Endothelial cell of umbilical vein (primary cell): ENCODE data around the gene PRKAG2. TPM values are rescaled to one million over a fixed set of nuclear protein-coding genes. Genes with fewer than 3 reads are reported as not detected.

Experiments used
- BruUV-seq: library from RNA; stranded (reverse); fragments of 400-500 nt; replicated peaks from 2 replicates; lab custom pipeline; 2021; lab: Mats Ljungman, UMichigan
- CTCF ChIA-PET: fragments of 300-600, 350-600 bp; sonication (Branson Sonifier 250); formaldehyde crosslinking; loops from one replicate; lab custom pipeline; 2021; ENCODE audit warnings: antibody characterized with exemption, inconsistent platforms; lab: Charles Lee
- POLR2A ChIA-PET: fragments of 300-600, 350-600 bp; sonication (Branson Sonifier 250); formaldehyde crosslinking; loops from one replicate; lab custom pipeline; 2021; ENCODE audit warnings: antibody characterized with exemption, inconsistent platforms; lab: Charles Lee
- DNase-seq: peaks from one replicate; pipeline ENCODE4 v3.0.0-alpha.2; 2011; ENCODE audit warnings: low read depth, low spot score
- FAIRE-seq: peaks from 2 replicates; lab custom pipeline; 2011; peaks lifted over from hg19 to GRCh38; lab: Jason Lieb, UNC
- H2AFZ ChIP-seq: 2 replicates; pipeline ENCODE4 v1.6.0; 2012; ENCODE audit warnings: low read depth, low read length, control low read depth, inconsistent platforms
- H3K27ac ChIP-seq: 2 replicates; pipeline ENCODE4 v1.5.1; 2011; ENCODE audit warnings: low read depth, mild to moderate bottlenecking, control low read depth, low read length, moderate library complexity; ENCODE audit not compliant: insufficient read depth
- H3K27me3 ChIP-seq, 2 experiments: 2 replicates each; pipeline versions ENCODE4 v1.6.0 to v1.6.1; 2011; ENCODE audit warnings: low read length in 2 of 2, mixed read lengths in 1 of 2; ENCODE audit not compliant: control insufficient read depth in 2 of 2, insufficient read depth in 2 of 2
- H3K36me3 ChIP-seq, 2 experiments: 2 replicates in 1 of 2; 3 replicates in 1 of 2; pipeline ENCODE4 v1.5.1; 2011; ENCODE audit warnings: low read length in 2 of 2, mild to moderate bottlenecking in 1 of 2, moderate library complexity in 1 of 2; ENCODE audit not compliant: control insufficient read depth in 2 of 2, insufficient read depth in 2 of 2; ENCODE audit errors: extremely low read depth in 1 of 2
- H3K4me1 ChIP-seq: 3 replicates; pipeline ENCODE4 v1.5.1; 2011; ENCODE audit warnings: mild to moderate bottlenecking, low read length; ENCODE audit not compliant: control insufficient read depth, insufficient read depth; ENCODE audit errors: extremely low read depth
- H3K4me2 ChIP-seq: 2 replicates; pipeline ENCODE4 v1.6.1; 2011; ENCODE audit warnings: low read length, control low read depth, mixed read lengths; ENCODE audit not compliant: insufficient read depth
- H3K4me3 ChIP-seq, 3 experiments: fragments of 200-600 bp in 1 of 3; sonication (generic), shearing (Covaris generic) in 1 of 3; replicated peaks in 1 of 3; 2 replicates each; pipeline ENCODE4 v1.5.1; 2011 to 2016; ENCODE audit warnings: control low read depth in 3 of 3, low read length in 3 of 3, mild to moderate bottlenecking in 2 of 3, inconsistent platforms in 1 of 3, low read depth in 1 of 3, moderate library complexity in 1 of 3; ENCODE audit not compliant: insufficient read depth in 1 of 3
- H3K79me2 ChIP-seq: 2 replicates; pipeline ENCODE4 v1.6.0; 2012; ENCODE audit warnings: low read length, inconsistent platforms; ENCODE audit not compliant: control insufficient read depth, insufficient read depth
- H3K9ac ChIP-seq: replicated peaks from 2 replicates; pipeline ENCODE3; 2011; ENCODE audit warnings: low read length, control low read depth; ENCODE audit not compliant: insufficient read depth; ENCODE audit errors: extremely low read depth
- H3K9me1 ChIP-seq: replicated peaks from 3 replicates; pipeline ENCODE4 v1.6.0; 2011; ENCODE audit warnings: mild to moderate bottlenecking, low read length; ENCODE audit not compliant: control insufficient read depth, insufficient read depth; ENCODE audit errors: extremely low read depth
- H3K9me3 ChIP-seq: replicated peaks from 2 replicates; pipeline ENCODE4 v1.5.1; 2012; ENCODE audit warnings: low read length, inconsistent platforms; ENCODE audit not compliant: control insufficient read depth, insufficient read depth
- H4K20me1 ChIP-seq: replicated peaks from 2 replicates; pipeline ENCODE3; 2011; ENCODE audit warnings: mild to moderate bottlenecking, low read length; ENCODE audit not compliant: control insufficient read depth, insufficient read depth; ENCODE audit errors: extremely low read depth
- CTCF ChIP-seq, 2 donors: IDR thresholded peaks; 1 replicate in 1 of 2; 2 replicates in 1 of 2; pipeline ENCODE4 v1.5.1; 2011; ENCODE audit warnings: low read length in 2 of 2, mild to moderate bottlenecking in 2 of 2, moderate library complexity in 2 of 2, control low read depth in 1 of 2, inconsistent platforms in 1 of 2, low read depth in 1 of 2; ENCODE audit not compliant: insufficient read depth in 1 of 2; ENCODE audit errors: extremely low read depth in 1 of 2
- EZH2 ChIP-seq: IDR thresholded peaks from 2 replicates; pipeline ENCODE4 v1.6.1; 2012; ENCODE audit warnings: borderline replicate concordance, low read depth, mild to moderate bottlenecking, moderate library complexity, low read length, inconsistent platforms; ENCODE audit not compliant: severe bottlenecking
- FOS ChIP-seq: IDR thresholded peaks from 2 replicates; pipeline ENCODE4 v1.6.1; 2011; ENCODE audit warnings: mild to moderate bottlenecking, low read length, moderate library complexity, borderline replicate concordance; ENCODE audit not compliant: insufficient read depth
- GATA2 ChIP-seq: IDR thresholded peaks from 2 replicates; pipeline ENCODE4 v1.7.0; 2011; ENCODE audit warnings: low read depth, mild to moderate bottlenecking, moderate library complexity, mixed read lengths, low read length; ENCODE audit not compliant: insufficient read length, insufficient read depth
- MYC ChIP-seq: IDR thresholded peaks from one replicate; pipeline ENCODE4 v1.6.1; 2011; ENCODE audit warnings: mild to moderate bottlenecking, low read depth, low read length
- POLR2A ChIP-seq: IDR thresholded peaks from 2 replicates; pipeline ENCODE4 v1.6.1; 2012; ENCODE audit warnings: low read depth, mild to moderate bottlenecking, control low read depth, low read length
- POLR2AphosphoS5 ChIP-seq: IDR thresholded peaks from 2 replicates; pipeline ENCODE4 v1.6.1; 2012; ENCODE audit warnings: low read depth, mild to moderate bottlenecking, control low read depth, low read length, moderate library complexity; ENCODE audit not compliant: insufficient read depth
- dilution Hi-C: fragments of 300-500 bp; cut with MboI; formaldehyde crosslinking; loops from one replicate; pipeline ENCODE4 v1.15.0; 2019; ENCODE audit warnings: low sequenced_read_pairs; ENCODE audit not compliant: extremely low pct_ligation_motif_present
- intact Hi-C: fragments of 100-400 bp; cut with micrococcal nuclease; formaldehyde crosslinking; loops from one replicate; pipeline ENCODE4 v1.10.0; 2022
- polyA plus RNA-seq, 4 experiments: library from polyadenylated mRNA; depleted of rRNA in 3 of 4; stranded (reverse) in 3 of 4; unstranded in 1 of 4; fragments of >200 nt; gene quantifications; 2 replicates each; pipeline versions ENCODE4 v1.2.1 to v1.2.3, GENCODE V29; 2011 to 2012; ENCODE audit warnings: missing spikeins in 1 of 4
- total RNA-seq: library from RNA; stranded (reverse); gene quantifications from 2 replicates; pipeline ENCODE4 v1.2.3, GENCODE V29; 2021

Gene PRKAG2
- total and polyA plus RNA-seq, 2 donors (not counting 3 experiments of a cell fraction or from before 2014, with no cell fraction given), result 19.3 to 51.5 TPM

- Histone ChIP-seq H3K27me3 (no peaks in the 10 kb centered on the region), H3K4me3 (no peak overlapping the region), H3K27ac (no peak overlapping the region), H2AFZ (no peak overlapping the region), H3K36me3 (no peaks in the 10 kb centered on the region), H4K20me1 (no peaks in the 10 kb centered on the region), H3K4me2 (no peak overlapping the region), H3K9ac (no peak overlapping the region), H3K9me1 (no peaks in the 10 kb centered on the region), H3K9me3 (no peaks in the 10 kb centered on the region), H3K79me2 (no peaks in the 10 kb centered on the region), H3K4me1 (no peaks in the 10 kb centered on the region)
- dilution Hi-C loops (no loop called here), intact Hi-C loops (no loop called here)
- no TSS peak for BruUV-seq
- DNase-seq (no peak), FAIRE-seq (no peak)
- TF ChIP-seq POLR2A, result no peak
- no peak for TF ChIP-seq GATA2
- TF ChIP-seq EZH2, result no peak
- no peak for TF ChIP-seq POLR2AphosphoS5
- TF ChIP-seq MYC, result no peak
- no peak for TF ChIP-seq FOS
- TF ChIP-seq CTCF (IDR thresholded peaks at IDR 0.05; ENCODE audit: extremely low read depth in 1 of 2, insufficient read depth in 1 of 2, low read depth in 1 of 2, low read length in 2 of 2), result no peak
- ChIA-PET CTCF (interaction anchor here (1.4 to 1.5 kb wide), 2 partner anchors 11 to 77 kb away, joined by 4 to 5 read pairs; no protein-coding TSS in a partner anchor), POLR2A (no interaction called here)
Measured at GRCh38 chr7:151859111-151859947, 17.6 kb downstream of the PRKAG2 start.
